ENCODE measurements around the gene SEMA5A.

- no peak for TF ChIP-seq ZNF274 (IDR thresholded peaks at IDR 0.05; ENCODE audit: low read depth, low read length)
- TF ChIP-seq SUZ12 (IDR thresholded peaks at IDR 0.05; ENCODE audit: extremely low read depth, insufficient read depth, insufficient read length) = no peak
- TF ChIP-seq YY1 (IDR thresholded peaks at IDR 0.05; ENCODE audit: insufficient read depth, insufficient read length) = no peak
Observed at GRCh38 chr5:9559965-9560364, 14.1 kb upstream of the SEMA5A start.

Measured in NT2/D1 (cell line).